ENCODE data around the gene LPP.

Gene LPP

GRCh38 chr3:188349351-188349901, 195.5 kb downstream of the LPP start:
- no peak overlapping the region for H3K27ac ChIP-seq (ENCODE audit: low read length)
- no peaks in the 10 kb centered on the region for H3K79me2 ChIP-seq (ENCODE audit: insufficient read depth, low read length)
- DNase-seq, result no peak
- H3K27me3 ChIP-seq (ENCODE audit: insufficient read depth, low read length, poor library complexity), result no peaks in the 10 kb centered on the region
- H3K9me3 ChIP-seq (ENCODE audit: insufficient read depth, low read length, severe bottlenecking), result no peaks in the 10 kb centered on the region
- H3K4me1 ChIP-seq (ENCODE audit: insufficient read depth, low read length), result no peaks in the 10 kb centered on the region
- no peak overlapping the region for H3K9ac ChIP-seq (ENCODE audit: low read depth, low read length)
- peak; percentile 20 for TF ChIP-seq CTCF (IDR thresholded peaks at IDR 0.05; ENCODE audit: borderline replicate concordance, extremely low read depth, low read length, poor library complexity, severe bottlenecking)
- no peak for TF ChIP-seq EZH2 (IDR thresholded peaks at IDR 0.05; ENCODE audit: borderline replicate concordance, low read depth, low read length, severe bottlenecking)
- no peak overlapping the region for H3K4me2 ChIP-seq (ENCODE audit: insufficient read depth, low read length)
- H4K20me1 ChIP-seq (ENCODE audit: insufficient read depth, low read length), result no peaks in the 10 kb centered on the region
- no peaks in the 10 kb centered on the region for H3K36me3 ChIP-seq (ENCODE audit: insufficient read depth, low read length)
- no peak overlapping the region for H2AFZ ChIP-seq (ENCODE audit: low read depth, low read length)
- 0 out of 3 replicates have a peak, but pooled peaks have one; percentile 35 for ATAC-seq (ENCODE audit: insufficient read depth, low read depth)
- H3K4me3 ChIP-seq (ENCODE audit: low read depth in 1 of 2, low read length in 2 of 2), result no peak overlapping the region

DNA sequence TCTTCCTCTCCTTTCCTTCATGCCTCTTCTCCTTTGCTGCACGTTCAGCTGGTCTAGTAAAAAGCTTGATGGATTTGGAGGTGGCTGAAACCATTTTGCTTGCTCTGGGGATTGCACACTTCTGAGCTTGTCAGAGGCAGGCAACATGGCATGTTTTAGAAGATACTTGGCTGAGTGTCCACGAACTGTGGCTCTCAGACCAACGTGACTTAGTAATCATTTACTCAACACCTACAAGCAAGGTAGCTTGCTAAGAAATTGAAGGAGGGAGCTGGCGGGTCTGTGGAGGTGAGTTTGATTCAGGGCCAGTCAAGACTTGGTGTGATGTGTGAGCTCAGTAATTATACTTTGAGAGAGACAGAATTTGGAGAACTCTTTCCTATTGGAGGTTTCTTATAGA, 196.0 kb downstream of the LPP start:
- no peak for TF ChIP-seq EZH2 (IDR thresholded peaks at IDR 0.05; ENCODE audit: borderline replicate concordance, low read depth, low read length, severe bottlenecking)
- no peak for TF ChIP-seq CTCF (IDR thresholded peaks at IDR 0.05; ENCODE audit: borderline replicate concordance, extremely low read depth, low read length, poor library complexity, severe bottlenecking)
- H3K4me2 ChIP-seq (ENCODE audit: insufficient read depth, low read length), result no peak overlapping the region
- DNase-seq, result no peak
- no peaks in the 10 kb centered on the region for H4K20me1 ChIP-seq (ENCODE audit: insufficient read depth, low read length)
- no peaks in the 10 kb centered on the region for H3K36me3 ChIP-seq (ENCODE audit: insufficient read depth, low read length)
- H2AFZ ChIP-seq (ENCODE audit: low read depth, low read length), result no peak overlapping the region
- H3K9ac ChIP-seq (ENCODE audit: low read depth, low read length), result no peak overlapping the region
- no peaks in the 10 kb centered on the region for H3K79me2 ChIP-seq (ENCODE audit: insufficient read depth, low read length)
- no peaks in the 10 kb centered on the region for H3K27me3 ChIP-seq (ENCODE audit: insufficient read depth, low read length, poor library complexity)
- no peak overlapping the region for H3K4me3 ChIP-seq (ENCODE audit: low read depth in 1 of 2, low read length in 2 of 2)
- H3K4me1 ChIP-seq (ENCODE audit: insufficient read depth, low read length), result no peaks in the 10 kb centered on the region
- no peaks in the 10 kb centered on the region for H3K9me3 ChIP-seq (ENCODE audit: insufficient read depth, low read length, severe bottlenecking)
- ATAC-seq (ENCODE audit: insufficient read depth, low read depth), result no peak
- H3K27ac ChIP-seq (ENCODE audit: low read length), result no peak overlapping the region

- Histone ChIP-seq H3K27me3 (ENCODE audit: insufficient read depth, low read length, poor library complexity) (no peaks in the 10 kb centered on the region), H3K4me1 (ENCODE audit: insufficient read depth, low read length) (no peaks in the 10 kb centered on the region), H3K79me2 (ENCODE audit: insufficient read depth, low read length) (no peaks in the 10 kb centered on the region), H3K4me2 (ENCODE audit: insufficient read depth, low read length) (no peak overlapping the region), H3K9me3 (ENCODE audit: insufficient read depth, low read length, severe bottlenecking) (no peaks in the 10 kb centered on the region), H3K27ac (ENCODE audit: low read length) (no peak overlapping the region), H3K36me3 (ENCODE audit: insufficient read depth, low read length) (no peaks in the 10 kb centered on the region), H3K9ac (ENCODE audit: low read depth, low read length) (no peak overlapping the region), H2AFZ (ENCODE audit: low read depth, low read length) (no peak overlapping the region), H3K4me3 (ENCODE audit: low read depth in 1 of 2, low read length in 2 of 2) (no peak overlapping the region), H4K20me1 (ENCODE audit: insufficient read depth, low read length) (no peaks in the 10 kb centered on the region)
- no peak for ATAC-seq (ENCODE audit: insufficient read depth, low read depth)
- TF ChIP-seq EZH2 (IDR thresholded peaks at IDR 0.05; ENCODE audit: borderline replicate concordance, low read depth, low read length, severe bottlenecking) (no peak), CTCF (IDR thresholded peaks at IDR 0.05; ENCODE audit: borderline replicate concordance, extremely low read depth, low read length, poor library complexity, severe bottlenecking) (no peak)
- no peak for DNase-seq
These were observed 197.0 kb downstream of the LPP start for GRCh38 chr3:188350961-188351360.

DNA sequence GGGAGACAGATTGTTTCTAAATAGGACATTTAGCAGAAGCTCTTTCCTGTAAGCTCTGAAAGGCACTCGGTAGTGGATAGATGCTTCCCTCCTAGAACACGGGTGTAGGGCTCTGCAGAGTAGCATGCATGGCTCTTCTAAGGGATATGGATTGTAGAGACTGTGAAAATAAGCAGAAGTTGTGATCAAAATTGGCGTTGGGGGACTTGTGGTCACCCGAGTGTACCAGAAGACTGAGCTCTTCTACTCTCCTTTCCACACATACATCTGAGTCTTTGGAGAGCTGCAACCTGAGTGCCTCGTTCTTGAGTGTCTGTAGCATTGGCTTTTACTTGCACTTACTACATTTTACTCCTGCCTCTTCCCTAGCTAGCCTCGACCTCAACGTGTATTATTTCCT, 197.7 kb downstream of the LPP start:
- Histone ChIP-seq H2AFZ (ENCODE audit: low read depth, low read length) (no peak overlapping the region), H3K4me1 (ENCODE audit: insufficient read depth, low read length) (no peaks in the 10 kb centered on the region), H3K36me3 (ENCODE audit: insufficient read depth, low read length) (no peaks in the 10 kb centered on the region), H3K9me3 (ENCODE audit: insufficient read depth, low read length, severe bottlenecking) (no peaks in the 10 kb centered on the region), H3K27me3 (ENCODE audit: insufficient read depth, low read length, poor library complexity) (no peaks in the 10 kb centered on the region), H3K4me2 (ENCODE audit: insufficient read depth, low read length) (no peak overlapping the region), H3K4me3 (ENCODE audit: low read depth in 1 of 2, low read length in 2 of 2) (no peak overlapping the region), H4K20me1 (ENCODE audit: insufficient read depth, low read length) (no peaks in the 10 kb centered on the region), H3K9ac (ENCODE audit: low read depth, low read length) (no peak overlapping the region), H3K79me2 (ENCODE audit: insufficient read depth, low read length) (no peaks in the 10 kb centered on the region), H3K27ac (ENCODE audit: low read length) (no peak overlapping the region)
- TF ChIP-seq CTCF (IDR thresholded peaks at IDR 0.05; ENCODE audit: borderline replicate concordance, extremely low read depth, low read length, poor library complexity, severe bottlenecking), result no peak
- no peak for TF ChIP-seq EZH2 (IDR thresholded peaks at IDR 0.05; ENCODE audit: borderline replicate concordance, low read depth, low read length, severe bottlenecking)
- DNase-seq, result no peak
- no peak for ATAC-seq (ENCODE audit: insufficient read depth, low read depth)

All from DND-41 (cell line).